GM21619 (cell line): ENCODE data around the gene RHO.

ENCODE experiments used
- ATAC-seq: cut with Tn5 transposase; IDR thresholded peaks from one replicate; pipeline ENCODE4 v1.9.1; 2021; ENCODE audit not compliant: unreplicated experiment

RHO gene

DNA sequence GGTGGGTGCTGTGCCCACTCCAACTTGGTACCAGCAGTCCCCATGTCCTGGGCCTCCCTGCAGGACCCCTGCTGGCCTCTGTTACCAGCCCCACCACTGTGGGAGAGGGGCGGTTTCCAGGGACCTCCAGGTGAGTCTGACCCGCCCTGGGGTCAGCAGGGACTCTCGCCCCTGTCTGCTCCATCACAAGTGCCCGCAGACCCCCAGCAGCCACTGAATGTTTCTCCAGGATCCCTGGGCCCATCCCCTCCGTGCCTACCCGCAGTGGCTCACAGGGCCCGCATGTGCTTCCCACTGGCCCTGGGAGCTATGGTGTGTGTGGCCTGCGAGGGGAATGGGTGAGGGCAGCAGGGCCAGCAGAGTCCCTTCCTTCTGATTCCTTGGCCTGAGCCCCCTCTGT, 9.9 kb upstream of the RHO start:
- ATAC-seq = no peak

DNA sequence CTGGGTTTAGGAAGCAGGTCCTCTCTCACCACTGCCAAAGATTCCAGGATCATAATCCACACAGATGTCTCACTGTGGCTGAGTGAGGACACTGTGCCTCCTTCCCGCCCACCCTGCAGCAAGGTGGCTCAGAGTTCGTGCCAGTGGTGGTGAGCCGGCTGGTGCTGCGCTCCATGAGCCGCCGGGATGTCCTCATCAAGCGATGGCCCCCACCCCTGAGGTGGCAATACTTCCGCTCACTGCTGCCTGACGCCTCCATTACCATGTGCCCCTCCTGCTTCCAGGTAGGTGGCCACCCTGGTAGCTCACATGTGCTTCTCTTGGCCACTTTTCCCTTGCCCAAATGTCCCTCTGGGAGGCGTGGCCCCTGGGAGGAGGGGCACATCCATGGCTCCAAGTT, 9.0 kb upstream of the RHO start:
- no peak for ATAC-seq

DNA sequence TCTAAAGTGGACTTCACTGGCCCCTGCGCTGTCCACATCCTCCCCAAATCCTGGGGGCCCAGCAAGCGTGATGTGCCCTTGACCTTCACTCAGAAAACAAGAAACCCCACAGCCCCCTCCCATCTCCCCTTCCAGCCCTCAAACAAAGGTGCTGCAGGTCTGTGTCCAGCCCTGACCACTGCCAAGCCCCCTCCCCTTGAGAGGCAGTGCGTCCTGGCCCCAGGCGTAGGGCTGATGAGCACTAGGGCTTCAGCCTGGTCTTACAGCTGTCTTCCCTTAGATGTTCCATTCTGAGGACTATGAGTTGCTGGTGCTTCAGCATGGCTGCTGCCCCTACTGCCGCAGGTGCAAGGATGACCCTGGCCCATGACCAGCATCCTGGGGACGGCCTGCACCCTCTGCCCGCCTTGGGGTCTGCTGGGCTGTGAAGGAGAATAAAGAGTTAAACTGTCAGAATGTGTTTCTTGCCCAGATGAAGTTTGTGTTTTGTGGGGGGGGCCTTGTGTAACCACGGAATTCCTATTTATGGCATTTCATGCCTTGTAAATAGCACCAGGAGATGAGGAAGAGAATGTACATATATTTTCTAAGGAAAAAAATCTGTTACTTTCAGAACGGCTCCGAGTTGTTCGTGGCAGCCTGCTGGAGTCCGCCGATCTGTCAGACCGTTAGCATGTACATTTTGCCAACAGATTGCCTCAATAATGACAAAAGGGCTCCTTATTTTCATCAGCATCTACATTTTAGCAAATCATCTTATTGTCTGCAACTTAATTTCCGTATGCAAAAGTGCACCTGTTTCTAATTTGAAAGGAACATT, 8.3 kb upstream of the RHO start:
- ATAC-seq = no peak

DNA sequence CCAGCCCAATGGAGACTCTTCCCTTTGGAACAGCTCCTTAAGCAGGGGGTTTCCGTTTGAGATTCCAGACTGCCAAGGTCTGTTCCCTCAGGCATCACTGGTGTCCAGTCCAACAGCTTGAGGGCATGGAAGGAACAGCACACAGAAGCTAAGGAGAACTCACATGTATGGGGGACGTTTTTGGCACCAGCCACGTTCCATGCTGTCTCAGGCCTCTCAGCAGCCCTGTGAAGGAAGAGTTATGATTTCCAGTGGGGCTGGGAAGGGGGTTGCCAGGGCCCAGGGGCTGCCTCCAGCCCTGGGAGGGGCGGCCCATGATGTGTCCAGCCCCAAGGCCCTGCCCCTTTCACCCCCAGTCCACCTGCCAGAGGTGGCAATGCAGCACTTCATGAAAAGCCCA, 7.5 kb upstream of the RHO start:
- ATAC-seq = no peak

DNA sequence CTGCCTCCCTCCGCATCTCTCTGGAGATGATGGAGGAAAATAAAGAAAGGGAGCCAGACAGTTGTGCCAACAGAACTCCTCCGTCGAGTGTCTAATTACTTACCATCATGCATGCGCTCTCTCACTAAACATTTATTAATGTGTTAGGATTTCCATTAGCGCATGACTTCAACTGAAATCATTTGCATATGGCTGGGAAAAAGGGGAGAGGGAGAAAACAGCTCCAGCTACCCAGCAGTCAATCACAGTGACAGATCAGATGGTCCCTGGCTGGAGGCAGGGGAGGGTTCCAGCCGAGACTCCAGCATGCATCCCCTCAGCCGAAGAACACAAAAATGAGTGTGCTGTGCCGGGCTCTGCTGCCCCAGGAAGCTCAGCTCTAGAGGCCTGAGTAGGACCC, 6.8 kb upstream of the RHO start:
- no peak for ATAC-seq

DNA sequence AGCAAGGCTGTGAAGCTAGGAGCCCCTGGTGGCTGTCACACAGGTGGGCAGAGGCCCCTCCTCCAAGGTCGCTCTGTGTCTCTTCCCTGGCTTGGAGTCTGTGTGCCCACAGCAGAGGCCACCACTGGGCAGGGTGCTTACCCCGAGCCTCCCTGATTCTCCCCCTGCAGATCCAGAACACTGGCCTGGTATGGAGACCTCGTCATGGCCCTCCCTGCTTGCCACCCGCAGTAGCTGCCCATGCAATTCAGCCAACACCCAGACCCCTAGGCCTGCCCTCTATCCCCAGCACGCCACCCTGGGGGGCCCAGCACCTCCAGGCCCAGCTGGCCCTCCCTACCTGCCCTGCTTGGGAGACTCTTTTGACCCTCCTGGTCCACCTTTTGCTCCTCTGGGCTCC, 5.5 kb upstream of the RHO start:
- no peak for ATAC-seq

DNA sequence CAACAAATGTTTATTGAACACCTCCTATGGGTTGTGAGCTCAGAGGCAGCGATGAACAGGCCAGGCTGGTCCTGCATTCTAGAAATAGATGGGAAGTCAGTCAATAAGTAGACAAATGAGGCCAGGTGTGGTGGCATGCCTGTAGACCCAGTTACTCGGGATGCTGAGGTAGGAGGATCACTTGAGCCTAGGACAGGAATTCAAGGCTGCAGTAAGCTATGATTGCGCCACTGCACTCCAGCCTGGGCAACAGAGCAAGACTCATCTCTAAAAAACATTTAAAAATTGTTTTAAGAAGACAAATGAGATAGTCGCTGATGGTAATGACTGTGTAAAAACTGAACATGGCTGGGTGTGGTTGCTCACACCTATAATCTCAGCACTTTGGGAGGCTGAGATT, 4.4 kb upstream of the RHO start:
- ATAC-seq = no peak

DNA sequence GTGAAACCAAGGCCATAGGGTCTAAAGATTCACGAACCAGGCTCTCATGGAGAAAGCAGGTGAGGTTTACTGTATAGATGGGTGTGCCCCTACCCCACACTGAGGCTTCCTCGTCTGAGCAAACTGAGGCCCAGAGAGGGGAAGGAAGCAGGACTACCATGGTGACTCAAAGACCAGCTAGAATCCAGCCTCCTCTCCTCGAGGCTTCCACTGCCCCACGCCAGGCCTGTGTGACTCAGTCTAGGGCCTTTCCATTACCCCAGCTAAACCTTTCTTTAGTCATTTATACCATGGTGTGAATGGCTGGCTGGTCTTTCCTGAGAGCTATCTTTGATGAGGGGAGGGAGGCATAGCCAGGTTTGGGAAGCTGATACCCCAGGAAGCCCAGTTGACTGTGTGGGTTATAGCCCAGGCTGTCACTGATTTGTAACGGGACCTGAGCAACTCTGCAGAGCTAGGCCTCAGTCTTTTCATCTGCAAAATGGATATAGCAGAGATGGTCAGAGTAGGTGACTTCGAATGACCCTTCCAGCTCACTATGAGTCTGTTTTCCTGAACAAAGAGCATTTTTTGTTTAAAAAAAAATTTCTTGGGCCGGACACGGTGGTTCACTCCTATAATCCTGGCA, 3.0 kb upstream of the RHO start:
- ATAC-seq = no peak

DNA sequence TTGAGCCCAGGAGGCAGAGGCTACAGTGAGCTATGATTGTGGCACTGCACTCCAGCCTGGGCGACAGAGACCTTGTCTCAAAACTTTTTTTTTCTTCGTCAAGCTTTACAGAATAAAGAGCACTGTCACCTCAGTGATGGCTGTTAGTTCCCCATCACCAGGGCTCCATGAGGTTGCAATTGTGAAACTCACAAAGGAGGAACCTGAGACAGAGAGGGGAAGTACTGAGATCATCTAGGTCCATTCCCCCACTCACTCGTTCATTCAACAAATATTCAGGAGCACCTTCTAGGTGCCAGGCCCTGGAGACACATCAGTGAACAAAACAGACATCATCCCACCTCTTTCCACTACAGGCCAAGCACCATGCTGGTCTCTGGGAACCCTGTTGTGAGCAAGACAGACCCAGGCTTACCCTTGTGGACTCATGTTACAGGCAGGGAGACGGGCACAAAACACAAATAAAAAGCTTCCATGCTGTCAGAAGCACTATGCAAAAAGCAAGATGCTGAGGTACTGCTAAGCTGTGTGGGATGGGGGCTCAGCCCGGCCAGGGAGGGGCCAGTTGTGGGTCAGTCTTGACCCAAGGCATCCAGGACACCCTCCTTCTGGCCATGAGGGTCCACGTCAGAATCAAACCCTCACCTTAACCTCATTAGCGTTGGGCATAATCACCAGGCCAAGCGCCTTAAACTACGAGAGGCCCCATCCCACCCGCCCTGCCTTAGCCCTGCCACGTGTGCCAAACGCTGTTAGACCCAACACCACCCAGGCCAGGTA, 2.1 kb upstream of the RHO start:
- peak; percentile 86 for ATAC-seq

DNA sequence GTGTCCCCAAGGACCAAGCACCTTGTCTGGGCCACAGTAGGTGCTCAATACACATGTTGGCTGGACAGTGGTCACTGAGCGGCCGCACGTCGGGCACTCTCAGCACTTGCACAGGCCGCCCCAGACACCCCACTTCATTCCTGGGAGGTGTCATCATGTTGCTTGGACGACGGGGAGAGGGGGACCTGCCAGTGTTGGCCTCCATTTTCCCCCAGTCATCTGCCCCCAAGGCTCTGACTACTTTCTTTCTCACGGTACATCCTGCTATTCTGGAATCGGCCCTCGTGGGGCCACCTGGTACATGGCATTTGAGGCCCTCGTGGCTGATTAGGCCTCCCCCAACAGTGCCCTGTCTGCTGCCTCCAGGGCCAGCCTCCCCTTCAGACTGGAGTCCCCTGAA, 1.2 kb upstream of the RHO start:
- ATAC-seq = no peak

DNA sequence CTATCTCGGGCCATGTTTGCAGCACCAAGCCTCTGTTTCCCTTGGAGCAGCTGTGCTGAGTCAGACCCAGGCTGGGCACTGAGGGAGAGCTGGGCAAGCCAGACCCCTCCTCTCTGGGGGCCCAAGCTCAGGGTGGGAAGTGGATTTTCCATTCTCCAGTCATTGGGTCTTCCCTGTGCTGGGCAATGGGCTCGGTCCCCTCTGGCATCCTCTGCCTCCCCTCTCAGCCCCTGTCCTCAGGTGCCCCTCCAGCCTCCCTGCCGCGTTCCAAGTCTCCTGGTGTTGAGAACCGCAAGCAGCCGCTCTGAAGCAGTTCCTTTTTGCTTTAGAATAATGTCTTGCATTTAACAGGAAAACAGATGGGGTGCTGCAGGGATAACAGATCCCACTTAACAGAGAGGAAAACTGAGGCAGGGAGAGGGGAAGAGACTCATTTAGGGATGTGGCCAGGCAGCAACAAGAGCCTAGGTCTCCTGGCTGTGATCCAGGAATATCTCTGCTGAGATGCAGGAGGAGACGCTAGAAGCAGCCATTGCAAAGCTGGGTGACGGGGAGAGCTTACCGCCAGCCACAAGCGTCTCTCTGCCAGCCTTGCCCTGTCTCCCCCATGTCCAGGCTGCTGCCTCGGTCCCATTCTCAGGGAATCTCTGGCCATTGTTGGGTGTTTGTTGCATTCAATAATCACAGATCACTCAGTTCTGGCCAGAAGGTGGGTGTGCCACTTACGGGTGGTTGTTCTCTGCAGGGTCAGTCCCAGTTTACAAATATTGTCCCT, 1.2 kb downstream of the RHO start:
- ATAC-seq = no peak

DNA sequence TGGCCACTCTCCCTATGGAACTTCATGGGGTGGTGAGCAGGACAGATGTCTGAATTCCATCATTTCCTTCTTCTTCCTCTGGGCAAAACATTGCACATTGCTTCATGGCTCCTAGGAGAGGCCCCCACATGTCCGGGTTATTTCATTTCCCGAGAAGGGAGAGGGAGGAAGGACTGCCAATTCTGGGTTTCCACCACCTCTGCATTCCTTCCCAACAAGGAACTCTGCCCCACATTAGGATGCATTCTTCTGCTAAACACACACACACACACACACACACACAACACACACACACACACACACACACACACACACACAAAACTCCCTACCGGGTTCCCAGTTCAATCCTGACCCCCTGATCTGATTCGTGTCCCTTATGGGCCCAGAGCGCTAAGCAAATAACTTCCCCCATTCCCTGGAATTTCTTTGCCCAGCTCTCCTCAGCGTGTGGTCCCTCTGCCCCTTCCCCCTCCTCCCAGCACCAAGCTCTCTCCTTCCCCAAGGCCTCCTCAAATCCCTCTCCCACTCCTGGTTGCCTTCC, 1.9 kb downstream of the RHO start:
- no peak for ATAC-seq

DNA sequence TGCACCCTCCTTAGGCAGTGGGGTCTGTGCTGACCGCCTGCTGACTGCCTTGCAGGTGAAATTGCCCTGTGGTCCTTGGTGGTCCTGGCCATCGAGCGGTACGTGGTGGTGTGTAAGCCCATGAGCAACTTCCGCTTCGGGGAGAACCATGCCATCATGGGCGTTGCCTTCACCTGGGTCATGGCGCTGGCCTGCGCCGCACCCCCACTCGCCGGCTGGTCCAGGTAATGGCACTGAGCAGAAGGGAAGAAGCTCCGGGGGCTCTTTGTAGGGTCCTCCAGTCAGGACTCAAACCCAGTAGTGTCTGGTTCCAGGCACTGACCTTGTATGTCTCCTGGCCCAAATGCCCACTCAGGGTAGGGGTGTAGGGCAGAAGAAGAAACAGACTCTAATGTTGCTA, 2.4 kb downstream of the RHO start:
- no peak for ATAC-seq

DNA sequence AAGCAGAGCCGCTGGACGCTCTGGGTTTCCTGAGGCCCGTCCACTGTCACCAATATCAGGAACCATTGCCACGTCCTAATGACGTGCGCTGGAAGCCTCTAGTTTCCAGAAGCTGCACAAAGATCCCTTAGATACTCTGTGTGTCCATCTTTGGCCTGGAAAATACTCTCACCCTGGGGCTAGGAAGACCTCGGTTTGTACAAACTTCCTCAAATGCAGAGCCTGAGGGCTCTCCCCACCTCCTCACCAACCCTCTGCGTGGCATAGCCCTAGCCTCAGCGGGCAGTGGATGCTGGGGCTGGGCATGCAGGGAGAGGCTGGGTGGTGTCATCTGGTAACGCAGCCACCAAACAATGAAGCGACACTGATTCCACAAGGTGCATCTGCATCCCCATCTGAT, 3.3 kb downstream of the RHO start:
- ATAC-seq = no peak

DNA sequence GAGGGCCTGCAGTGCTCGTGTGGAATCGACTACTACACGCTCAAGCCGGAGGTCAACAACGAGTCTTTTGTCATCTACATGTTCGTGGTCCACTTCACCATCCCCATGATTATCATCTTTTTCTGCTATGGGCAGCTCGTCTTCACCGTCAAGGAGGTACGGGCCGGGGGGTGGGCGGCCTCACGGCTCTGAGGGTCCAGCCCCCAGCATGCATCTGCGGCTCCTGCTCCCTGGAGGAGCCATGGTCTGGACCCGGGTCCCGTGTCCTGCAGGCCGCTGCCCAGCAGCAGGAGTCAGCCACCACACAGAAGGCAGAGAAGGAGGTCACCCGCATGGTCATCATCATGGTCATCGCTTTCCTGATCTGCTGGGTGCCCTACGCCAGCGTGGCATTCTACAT, 3.8 kb downstream of the RHO start:
- ATAC-seq = no peak

DNA sequence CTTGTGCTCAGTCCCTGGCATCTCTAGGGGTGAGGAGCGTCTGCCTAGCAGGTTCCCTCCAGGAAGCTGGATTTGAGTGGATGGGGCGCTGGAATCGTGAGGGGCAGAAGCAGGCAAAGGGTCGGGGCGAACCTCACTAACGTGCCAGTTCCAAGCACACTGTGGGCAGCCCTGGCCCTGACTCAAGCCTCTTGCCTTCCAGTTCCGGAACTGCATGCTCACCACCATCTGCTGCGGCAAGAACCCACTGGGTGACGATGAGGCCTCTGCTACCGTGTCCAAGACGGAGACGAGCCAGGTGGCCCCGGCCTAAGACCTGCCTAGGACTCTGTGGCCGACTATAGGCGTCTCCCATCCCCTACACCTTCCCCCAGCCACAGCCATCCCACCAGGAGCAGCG, 5.0 kb downstream of the RHO start:
- ATAC-seq = no peak

DNA sequence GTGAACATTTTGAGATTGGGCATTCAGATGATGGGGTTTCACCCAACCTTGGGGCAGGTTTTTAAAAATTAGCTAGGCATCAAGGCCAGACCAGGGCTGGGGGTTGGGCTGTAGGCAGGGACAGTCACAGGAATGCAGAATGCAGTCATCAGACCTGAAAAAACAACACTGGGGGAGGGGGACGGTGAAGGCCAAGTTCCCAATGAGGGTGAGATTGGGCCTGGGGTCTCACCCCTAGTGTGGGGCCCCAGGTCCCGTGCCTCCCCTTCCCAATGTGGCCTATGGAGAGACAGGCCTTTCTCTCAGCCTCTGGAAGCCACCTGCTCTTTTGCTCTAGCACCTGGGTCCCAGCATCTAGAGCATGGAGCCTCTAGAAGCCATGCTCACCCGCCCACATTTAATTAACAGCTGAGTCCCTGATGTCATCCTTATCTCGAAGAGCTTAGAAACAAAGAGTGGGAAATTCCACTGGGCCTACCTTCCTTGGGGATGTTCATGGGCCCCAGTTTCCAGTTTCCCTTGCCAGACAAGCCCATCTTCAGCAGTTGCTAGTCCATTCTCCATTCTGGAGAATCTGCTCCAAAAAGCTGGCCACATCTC, 6.1 kb downstream of the RHO start:
- ATAC-seq = no peak

DNA sequence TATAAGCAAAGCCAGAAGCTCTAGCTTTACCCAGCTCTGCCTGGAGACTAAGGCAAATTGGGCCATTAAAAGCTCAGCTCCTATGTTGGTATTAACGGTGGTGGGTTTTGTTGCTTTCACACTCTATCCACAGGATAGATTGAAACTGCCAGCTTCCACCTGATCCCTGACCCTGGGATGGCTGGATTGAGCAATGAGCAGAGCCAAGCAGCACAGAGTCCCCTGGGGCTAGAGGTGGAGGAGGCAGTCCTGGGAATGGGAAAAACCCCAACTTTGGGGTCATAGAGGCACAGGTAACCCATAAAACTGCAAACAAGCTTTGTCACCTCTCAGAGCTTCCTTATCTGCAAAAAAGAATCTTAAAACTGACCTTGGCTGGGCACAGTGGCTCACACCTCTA, 6.6 kb downstream of the RHO start:
- ATAC-seq = no peak

DNA sequence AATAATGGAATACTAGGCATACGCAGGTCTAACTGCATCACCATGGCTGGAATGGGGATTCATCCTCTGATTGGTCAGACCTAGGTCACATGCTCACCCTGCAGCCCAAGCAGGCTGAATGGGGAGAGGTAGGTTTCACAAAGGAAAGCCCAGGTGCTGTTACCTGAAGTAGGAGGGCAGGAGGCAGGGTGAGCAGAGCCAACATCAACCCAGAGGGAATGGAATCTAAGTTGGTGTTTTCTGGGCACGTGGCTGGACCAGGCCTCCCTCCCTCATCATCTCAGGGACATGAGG, 7.9 kb downstream of the RHO start:
- ATAC-seq = no peak

DNA sequence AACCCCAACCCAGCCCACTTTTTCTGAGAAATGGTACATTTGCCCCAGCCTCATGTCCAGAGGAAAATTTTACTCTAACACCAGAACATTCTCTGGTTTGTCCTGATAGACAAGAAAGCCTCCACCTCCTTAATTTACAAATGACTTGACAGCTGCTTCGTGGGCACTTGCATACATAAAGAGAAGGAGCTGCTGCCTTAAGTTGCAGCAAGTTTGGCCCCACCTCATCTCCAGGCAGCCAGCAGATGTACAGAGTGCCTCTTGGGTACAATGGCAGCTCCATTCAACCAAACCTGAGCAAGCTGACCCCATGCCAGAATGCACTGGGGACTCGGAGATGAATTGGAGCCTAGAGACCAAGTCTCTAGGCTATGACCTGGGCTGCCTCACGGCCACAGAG, 8.4 kb downstream of the RHO start:
- ATAC-seq = no peak

DNA sequence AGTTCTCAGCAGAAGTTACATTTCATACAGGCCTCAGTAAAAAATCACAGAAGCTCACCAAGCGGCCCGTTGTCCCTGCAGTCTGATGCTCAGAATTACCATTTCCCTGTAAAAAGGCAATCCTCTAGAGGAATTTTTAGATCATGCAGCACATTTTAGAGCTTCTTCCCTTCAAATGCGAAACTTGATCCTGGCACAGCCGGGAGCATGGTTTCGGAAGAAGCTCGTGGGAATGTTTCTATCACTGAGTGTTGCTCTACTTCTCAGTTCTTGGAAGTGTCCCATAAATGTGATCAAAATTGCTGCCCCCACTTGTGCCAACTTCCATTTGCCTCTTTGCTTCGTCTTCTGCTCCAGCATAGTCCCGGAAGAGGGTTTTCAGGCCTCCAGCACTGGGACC, 10.8 kb downstream of the RHO start:
- ATAC-seq = no peak
